Measurements from ENCODE around the gene CRELD2. TPM values are rescaled to one million over a fixed set of nuclear protein-coding genes. Genes with fewer than 3 reads are reported as not detected.

Gene CRELD2
- total and polyA plus RNA-seq, 2 of the 13 experiments (the other 11 are each of a cell fraction or from before 2014, with no cell fraction given): 17.2 to 44.7 TPM

GRCh38 chr22:49941507-49942316, 23.3 kb downstream of the CRELD2 start (continued):
- TF ChIP-seq NBN (conservative IDR thresholded peaks at IDR 0.05): no peak
- TF ChIP-seq BRD4 (CRISPR knock-in tag; IDR thresholded peaks at IDR 0.05): 0 out of 2 replicates have a peak, but pooled peaks have one; percentile 11
- no peak for TF ChIP-seq MTA3 (CRISPR knock-in tag; IDR thresholded peaks at IDR 0.05)
- peak; percentile 59 for TF ChIP-seq MED1 (CRISPR knock-in tag; IDR thresholded peaks at IDR 0.05)
- TF ChIP-seq IRF9 (CRISPR knock-in tag; IDR thresholded peaks at IDR 0.05; ENCODE audit: borderline replicate concordance): 0 out of 2 replicates have a peak, but pooled peaks have one; percentile 26
- TF ChIP-seq, protein P1, sequence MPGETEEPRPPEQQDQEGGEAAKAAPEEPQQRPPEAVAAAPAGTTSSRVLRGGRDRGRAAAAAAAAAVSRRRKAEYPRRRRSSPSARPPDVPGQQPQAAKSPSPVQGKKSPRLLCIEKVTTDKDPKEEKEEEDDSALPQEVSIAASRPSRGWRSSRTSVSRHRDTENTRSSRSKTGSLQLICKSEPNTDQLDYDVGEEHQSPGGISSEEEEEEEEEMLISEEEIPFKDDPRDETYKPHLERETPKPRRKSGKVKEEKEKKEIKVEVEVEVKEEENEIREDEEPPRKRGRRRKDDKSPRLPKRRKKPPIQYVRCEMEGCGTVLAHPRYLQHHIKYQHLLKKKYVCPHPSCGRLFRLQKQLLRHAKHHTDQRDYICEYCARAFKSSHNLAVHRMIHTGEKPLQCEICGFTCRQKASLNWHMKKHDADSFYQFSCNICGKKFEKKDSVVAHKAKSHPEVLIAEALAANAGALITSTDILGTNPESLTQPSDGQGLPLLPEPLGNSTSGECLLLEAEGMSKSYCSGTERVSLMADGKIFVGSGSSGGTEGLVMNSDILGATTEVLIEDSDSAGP (CRISPR knock-in tag; IDR thresholded peaks at IDR 0.05; ENCODE audit: borderline replicate concordance): peak; percentile 48; the same call in 1 of the 2 replicates
- TF ChIP-seq MTERF4 (CRISPR knock-in tag; IDR thresholded peaks at IDR 0.05): peak; percentile 61; the same call in 1 of the 2 replicates
- TF ChIP-seq TAF1 (CRISPR knock-in tag; IDR thresholded peaks at IDR 0.05): 0 out of 2 replicates have a peak, but pooled peaks have one; percentile 10
- no peak for TF ChIP-seq MXD3 (CRISPR knock-in tag; IDR thresholded peaks at IDR 0.05)
- TF ChIP-seq PITX1 (CRISPR knock-in tag; IDR thresholded peaks at IDR 0.05): peak; percentile 38; the same call in 1 of the 2 replicates
- no peak for TF ChIP-seq CEBPZ (IDR thresholded peaks at IDR 0.05; ENCODE audit: low read length)
- no peak for TF ChIP-seq GFI1 (CRISPR knock-in tag; IDR thresholded peaks at IDR 0.05; ENCODE audit: borderline replicate concordance)
- TF ChIP-seq ZNF34 (CRISPR knock-in tag; IDR thresholded peaks at IDR 0.05; ENCODE audit: borderline replicate concordance): no peak
- TF ChIP-seq ZNF552 (CRISPR knock-in tag; IDR thresholded peaks at IDR 0.05; ENCODE audit: borderline replicate concordance): no peak
- TF ChIP-seq, protein P2, sequence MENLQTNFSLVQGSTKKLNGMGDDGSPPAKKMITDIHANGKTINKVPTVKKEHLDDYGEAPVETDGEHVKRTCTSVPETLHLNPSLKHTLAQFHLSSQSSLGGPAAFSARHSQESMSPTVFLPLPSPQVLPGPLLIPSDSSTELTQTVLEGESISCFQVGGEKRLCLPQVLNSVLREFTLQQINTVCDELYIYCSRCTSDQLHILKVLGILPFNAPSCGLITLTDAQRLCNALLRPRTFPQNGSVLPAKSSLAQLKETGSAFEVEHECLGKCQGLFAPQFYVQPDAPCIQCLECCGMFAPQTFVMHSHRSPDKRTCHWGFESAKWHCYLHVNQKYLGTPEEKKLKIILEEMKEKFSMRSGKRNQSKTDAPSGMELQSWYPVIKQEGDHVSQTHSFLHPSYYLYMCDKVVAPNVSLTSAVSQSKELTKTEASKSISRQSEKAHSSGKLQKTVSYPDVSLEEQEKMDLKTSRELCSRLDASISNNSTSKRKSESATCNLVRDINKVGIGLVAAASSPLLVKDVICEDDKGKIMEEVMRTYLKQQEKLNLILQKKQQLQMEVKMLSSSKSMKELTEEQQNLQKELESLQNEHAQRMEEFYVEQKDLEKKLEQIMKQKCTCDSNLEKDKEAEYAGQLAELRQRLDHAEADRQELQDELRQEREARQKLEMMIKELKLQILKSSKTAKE (CRISPR knock-in tag; IDR thresholded peaks at IDR 0.05; ENCODE audit: borderline replicate concordance): peak; percentile 58; the same call in 1 of the 2 replicates
- TF ChIP-seq ZNF274 (CRISPR knock-in tag; IDR thresholded peaks at IDR 0.05): peak; percentile 64
- TF ChIP-seq ASH2L (IDR thresholded peaks at IDR 0.05; ENCODE audit: insufficient read length, low read depth, low read length): no peak
- TF ChIP-seq ZNF567 (CRISPR knock-in tag; IDR thresholded peaks at IDR 0.05; ENCODE audit: borderline replicate concordance): no peak

Data from HepG2 (cell line).